Stimulated activated CD4-positive, alpha-beta T cell treated with anti-CD3 and anti-CD28 coated beads, Interleukin-2, amount 100 ng/mL, for 4 hours (primary cell): ENCODE results near the gene KCNE1.
"Not testable (repeated sequence)": the region's sequence is repeated elsewhere in the genome, so short reads cannot be mapped to it uniquely, and the experiment has no call there.

Experiments used
- DNase-seq: peaks from one replicate; pipeline ENCODE4 v3.0.0-alpha.2; 2020; ENCODE audit warnings: low read depth

KCNE1 gene

GRCh38 chr21:34407294-34407693, 104.7 kb downstream of the KCNE1 start:
- not testable (repeated sequence) for DNase-seq

- DNase-seq = not testable (repeated sequence)
Measured at GRCh38 chr21:34406676-34407075, 105.3 kb downstream of the KCNE1 start.

- DNase-seq = not testable (repeated sequence)
Measured at GRCh38 chr21:34406102-34406501, 105.9 kb downstream of the KCNE1 start.

GRCh38 chr21:34405686-34406085, 106.3 kb downstream of the KCNE1 start:
- not testable (repeated sequence) for DNase-seq

GRCh38 chr21:34404742-34405141, 107.3 kb downstream of the KCNE1 start:
- not testable (repeated sequence) for DNase-seq

GRCh38 chr21:34400522-34400921, 111.5 kb downstream of the KCNE1 start:
- not testable (repeated sequence) for DNase-seq
